ENCODE data around the gene HAL. TPM values are rescaled to one million over a fixed set of nuclear protein-coding genes. Genes with fewer than 3 reads are reported as not detected.

HAL gene
- total and polyA plus RNA-seq, 2 experiments from 2014 or later = 0.91 to 1.3 TPM

- H3K4me3 ChIP-seq = no peak overlapping the region
- no peak overlapping the region for H3K4me2 ChIP-seq
- H4K20me1 ChIP-seq (ENCODE audit: insufficient read depth, poor library complexity, severe bottlenecking) = no peaks in the 10 kb centered on the region
- peaks cover 5% of the 10 kb centered on the region for H3K4me1 ChIP-seq (ENCODE audit: insufficient read depth)
- H3K27me3 ChIP-seq = no peaks in the 10 kb centered on the region
- no peak overlapping the region for H2AFZ ChIP-seq
- no peaks in the 10 kb centered on the region for H3K36me3 ChIP-seq (replicated peaks; ENCODE audit: insufficient read depth, low read depth)
- TF ChIP-seq, protein P1, sequence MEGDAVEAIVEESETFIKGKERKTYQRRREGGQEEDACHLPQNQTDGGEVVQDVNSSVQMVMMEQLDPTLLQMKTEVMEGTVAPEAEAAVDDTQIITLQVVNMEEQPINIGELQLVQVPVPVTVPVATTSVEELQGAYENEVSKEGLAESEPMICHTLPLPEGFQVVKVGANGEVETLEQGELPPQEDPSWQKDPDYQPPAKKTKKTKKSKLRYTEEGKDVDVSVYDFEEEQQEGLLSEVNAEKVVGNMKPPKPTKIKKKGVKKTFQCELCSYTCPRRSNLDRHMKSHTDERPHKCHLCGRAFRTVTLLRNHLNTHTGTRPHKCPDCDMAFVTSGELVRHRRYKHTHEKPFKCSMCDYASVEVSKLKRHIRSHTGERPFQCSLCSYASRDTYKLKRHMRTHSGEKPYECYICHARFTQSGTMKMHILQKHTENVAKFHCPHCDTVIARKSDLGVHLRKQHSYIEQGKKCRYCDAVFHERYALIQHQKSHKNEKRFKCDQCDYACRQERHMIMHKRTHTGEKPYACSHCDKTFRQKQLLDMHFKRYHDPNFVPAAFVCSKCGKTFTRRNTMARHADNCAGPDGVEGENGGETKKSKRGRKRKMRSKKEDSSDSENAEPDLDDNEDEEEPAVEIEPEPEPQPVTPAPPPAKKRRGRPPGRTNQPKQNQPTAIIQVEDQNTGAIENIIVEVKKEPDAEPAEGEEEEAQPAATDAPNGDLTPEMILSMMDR (IDR thresholded peaks at IDR 0.05; ENCODE audit: poor library complexity) = no peak
- TF ChIP-seq EZH2 (IDR thresholded peaks at IDR 0.05; ENCODE audit: borderline replicate concordance) (no peak), EZH2phosphoT487 (IDR thresholded peaks at IDR 0.05; ENCODE audit: low read depth, severe bottlenecking, unreplicated experiment) (no peak)
- no peaks in the 10 kb centered on the region for H3K79me2 ChIP-seq
- 92% methylated on average over 11 of the region's 11 CpGs for WGBS (ENCODE audit: low lambda C conversion rate, missing lambda C conversion rate)
- no peak overlapping the region for H3K27ac ChIP-seq
- no peaks in the 10 kb centered on the region for H3K9me2 ChIP-seq (replicated peaks; ENCODE audit: insufficient read depth)
- no peaks in the 10 kb centered on the region for H3K9me3 ChIP-seq (ENCODE audit: low read depth)
- no peak for DNase-seq (ENCODE audit: low spot score)
These were observed 18.3 kb downstream of the HAL start for GRCh38 chr12:95977764-95978305.

GRCh38 chr12:95976416-95976832, 19.7 kb downstream of the HAL start:
- Histone ChIP-seq H3K27me3 (no peaks in the 10 kb centered on the region), H3K27ac (no peak overlapping the region), H3K4me3 (no peak overlapping the region), H3K9me2 (replicated peaks; ENCODE audit: insufficient read depth) (no peaks in the 10 kb centered on the region), H3K4me2 (no peak overlapping the region), H3K4me1 (ENCODE audit: insufficient read depth) (peaks cover 13% of the 10 kb centered on the region), H4K20me1 (ENCODE audit: insufficient read depth, poor library complexity, severe bottlenecking) (no peaks in the 10 kb centered on the region), H3K79me2 (no peaks in the 10 kb centered on the region), H2AFZ (no peak overlapping the region), H3K36me3 (replicated peaks; ENCODE audit: insufficient read depth, low read depth) (no peaks in the 10 kb centered on the region), H3K9me3 (ENCODE audit: low read depth) (no peaks in the 10 kb centered on the region)
- 88% methylated on average over 8 of the region's 8 CpGs for WGBS (ENCODE audit: low lambda C conversion rate, missing lambda C conversion rate)
- DNase-seq (ENCODE audit: low spot score) = no peak
- TF ChIP-seq, protein P1 (IDR thresholded peaks at IDR 0.05; ENCODE audit: poor library complexity) = no peak
- no peak for TF ChIP-seq EZH2 (IDR thresholded peaks at IDR 0.05; ENCODE audit: borderline replicate concordance)
- no peak for TF ChIP-seq EZH2phosphoT487 (IDR thresholded peaks at IDR 0.05; ENCODE audit: low read depth, severe bottlenecking, unreplicated experiment)

- Histone ChIP-seq H3K36me3 (replicated peaks; ENCODE audit: insufficient read depth, low read depth) (no peaks in the 10 kb centered on the region), H3K27ac (no peak overlapping the region)
- WGBS (ENCODE audit: low lambda C conversion rate, missing lambda C conversion rate) = 93% methylated on average over 4 of the region's 4 CpGs
These were observed 20.7 kb downstream of the HAL start for GRCh38 chr12:95975491-95975890.

More at GRCh38 chr12:95975491-95975890, 20.7 kb downstream of the HAL start:
- no peak overlapping the region for H3K4me3 ChIP-seq
- H3K4me2 ChIP-seq = no peak overlapping the region
- TF ChIP-seq EZH2 (IDR thresholded peaks at IDR 0.05; ENCODE audit: borderline replicate concordance) (no peak), EZH2phosphoT487 (IDR thresholded peaks at IDR 0.05; ENCODE audit: low read depth, severe bottlenecking, unreplicated experiment) (no peak)
- TF ChIP-seq, protein P1 (IDR thresholded peaks at IDR 0.05; ENCODE audit: poor library complexity) = no peak
- H3K9me2 ChIP-seq (replicated peaks; ENCODE audit: insufficient read depth) = no peaks in the 10 kb centered on the region
- peaks cover 13% of the 10 kb centered on the region for H3K4me1 ChIP-seq (ENCODE audit: insufficient read depth)
- no peaks in the 10 kb centered on the region for H4K20me1 ChIP-seq (ENCODE audit: insufficient read depth, poor library complexity, severe bottlenecking)
- H2AFZ ChIP-seq = no peak overlapping the region
- no peak for DNase-seq (ENCODE audit: low spot score)
- H3K79me2 ChIP-seq = no peaks in the 10 kb centered on the region
- H3K27me3 ChIP-seq = no peaks in the 10 kb centered on the region
- H3K9me3 ChIP-seq (ENCODE audit: low read depth) = no peaks in the 10 kb centered on the region
